Stimulated activated CD4-positive, alpha-beta T cell treated with anti-CD3 and anti-CD28 coated beads, TNF-alpha, amount 100 ng/mL, for 1 hour (primary cell): ENCODE data around the gene WDR43.
"Not testable (repeated sequence)": the region's sequence is repeated elsewhere in the genome, so short reads cannot be mapped to it uniquely, and the experiment has no call there.

Experiments
- DNase-seq, 3 donors: peaks; one replicate each; pipeline ENCODE4 v3.0.0-alpha.2; 2020; ENCODE audit warnings: low read depth in 3 of 3, low spot score in 1 of 3

Gene WDR43

DNA sequence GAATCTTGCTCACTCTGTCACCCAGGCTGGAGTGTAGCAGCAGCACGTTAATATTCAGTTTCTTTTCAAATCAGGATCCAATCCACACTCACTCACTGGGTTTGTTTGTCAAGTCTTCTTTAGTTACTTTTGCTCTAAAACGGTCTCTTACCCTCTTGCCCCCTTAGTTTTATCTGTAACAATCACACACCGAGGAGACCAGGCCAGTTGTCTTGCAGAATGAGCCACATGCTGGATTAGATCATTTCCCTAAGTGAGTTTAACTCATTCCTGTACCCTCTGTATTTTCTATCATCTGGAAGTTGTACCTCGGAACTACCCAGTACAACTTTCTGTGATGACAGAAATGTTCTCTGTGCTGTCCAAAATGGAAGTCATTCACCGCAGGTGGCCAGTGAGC lies 65.9 kb downstream of the WDR43 start:
- DNase-seq = no peak

DNA sequence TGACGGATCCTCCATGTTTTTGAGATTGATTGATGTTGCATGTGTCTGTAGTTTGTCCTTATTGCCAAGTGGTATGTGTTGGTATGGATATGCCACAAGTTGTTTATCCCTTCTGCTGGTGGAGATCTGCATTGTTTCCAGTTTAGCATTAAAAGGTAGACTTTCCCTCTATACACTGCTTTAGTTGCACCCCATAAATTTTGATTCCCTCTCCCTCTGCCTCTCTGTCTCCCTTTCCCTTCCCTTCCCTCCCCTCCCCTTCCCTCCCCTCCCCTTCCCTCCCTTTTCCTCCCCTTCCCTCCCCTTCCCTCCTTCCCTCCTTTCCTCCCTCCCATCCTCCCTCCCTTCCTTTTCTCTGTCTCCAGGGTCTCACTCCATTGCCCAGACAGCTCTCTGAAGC lies 68.0 kb downstream of the WDR43 start:
- DNase-seq = no peak

DNA sequence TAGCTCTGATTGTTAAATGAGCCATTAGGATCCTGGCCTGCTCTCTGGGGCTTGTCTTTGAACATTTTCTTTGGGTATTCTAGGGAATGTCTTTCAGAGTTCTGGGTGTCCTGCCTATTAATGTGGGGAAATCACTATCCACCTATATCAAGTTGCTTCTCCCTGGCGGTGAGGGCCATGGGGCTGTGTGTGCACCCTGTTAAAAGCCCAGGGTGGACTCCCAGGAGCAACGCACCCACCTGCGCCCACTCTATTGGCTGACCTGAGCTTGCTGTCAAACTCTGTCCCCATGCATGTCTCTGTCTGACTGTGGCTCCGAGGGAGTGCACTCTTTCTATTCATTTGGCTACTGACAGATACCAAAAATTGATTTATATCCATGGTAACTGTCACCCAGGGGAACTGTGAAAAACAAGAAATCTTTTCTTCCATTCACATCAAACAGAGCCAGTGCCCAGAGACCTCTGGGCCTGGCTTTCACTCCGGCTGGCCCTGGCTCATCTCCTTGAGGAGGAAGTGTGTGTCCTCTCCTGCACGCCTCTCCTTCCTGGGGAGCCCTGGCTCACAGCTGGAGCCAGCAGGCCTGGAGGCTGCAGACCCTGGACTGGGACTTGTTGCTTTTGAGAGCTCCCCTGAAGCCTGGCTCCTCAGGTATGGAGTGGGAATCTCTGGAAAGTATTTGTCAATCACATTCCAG lies 76.1 kb downstream of the WDR43 start:
- DNase-seq = no peak

GRCh38 chr2:28972778-28973335 lies 78.4 kb downstream of the WDR43 start:
- no peak for DNase-seq

GRCh38 chr2:28974252-28974651 lies 79.8 kb downstream of the WDR43 start:
- DNase-seq = no peak

GRCh38 chr2:28975671-28976070 lies 81.2 kb downstream of the WDR43 start:
- no peak for DNase-seq

GRCh38 chr2:28976584-28976983 lies 82.1 kb downstream of the WDR43 start:
- DNase-seq = no peak

DNA sequence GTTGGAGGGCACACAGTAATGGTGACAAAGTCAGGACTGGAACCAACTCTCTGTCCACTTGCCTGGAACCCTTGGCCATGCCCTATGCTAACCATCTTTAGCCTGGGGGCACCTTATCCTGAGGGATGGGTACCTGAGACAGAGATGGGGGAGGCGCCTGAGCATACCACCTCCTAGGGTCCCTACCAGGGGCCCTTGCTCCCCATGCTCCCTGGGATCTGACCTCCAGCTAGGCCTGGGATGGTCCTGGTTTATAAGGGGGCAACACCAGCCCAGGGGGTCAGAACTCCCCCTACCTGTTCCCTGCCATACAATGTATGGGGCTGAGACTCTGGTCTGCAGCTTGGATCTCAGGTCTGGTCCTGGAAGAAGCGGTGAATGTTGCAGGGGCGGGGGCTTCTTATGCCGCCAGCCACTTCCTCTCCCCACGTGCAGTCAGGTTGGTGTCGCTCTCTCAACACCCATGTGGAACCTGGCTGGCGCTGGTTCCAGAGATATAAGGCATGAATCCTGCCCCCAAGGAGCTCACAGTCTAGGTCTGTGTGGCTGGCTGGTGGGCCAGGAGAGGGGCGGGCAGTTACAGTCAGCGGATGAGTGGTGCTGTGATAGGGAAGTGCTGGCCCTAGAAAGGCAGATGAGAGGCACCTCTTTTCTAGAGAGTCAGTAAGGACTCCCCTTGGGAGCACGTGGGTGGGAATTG lies 82.9 kb downstream of the WDR43 start:
- DNase-seq = no peak

DNA sequence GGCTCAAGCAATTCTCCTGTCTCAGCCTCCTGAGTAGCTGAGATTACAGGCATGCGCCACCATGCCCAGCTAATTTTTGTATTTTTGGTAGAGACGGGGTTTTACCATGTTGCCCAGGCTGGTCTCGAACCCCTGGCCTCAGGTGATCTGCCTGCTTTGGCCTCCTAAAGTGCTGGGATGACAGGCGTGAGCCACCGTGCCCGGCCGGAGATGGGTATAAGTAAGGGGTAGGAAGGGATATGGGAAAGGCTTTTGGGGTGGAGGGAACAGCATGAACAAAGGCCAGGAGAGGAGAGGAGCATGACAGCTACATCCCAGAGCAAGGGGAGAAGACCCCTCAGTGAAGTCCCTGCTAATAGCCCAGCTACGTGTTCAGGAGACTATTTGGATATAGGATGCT lies 83.5 kb downstream of the WDR43 start:
- not testable (repeated sequence) for DNase-seq

DNA sequence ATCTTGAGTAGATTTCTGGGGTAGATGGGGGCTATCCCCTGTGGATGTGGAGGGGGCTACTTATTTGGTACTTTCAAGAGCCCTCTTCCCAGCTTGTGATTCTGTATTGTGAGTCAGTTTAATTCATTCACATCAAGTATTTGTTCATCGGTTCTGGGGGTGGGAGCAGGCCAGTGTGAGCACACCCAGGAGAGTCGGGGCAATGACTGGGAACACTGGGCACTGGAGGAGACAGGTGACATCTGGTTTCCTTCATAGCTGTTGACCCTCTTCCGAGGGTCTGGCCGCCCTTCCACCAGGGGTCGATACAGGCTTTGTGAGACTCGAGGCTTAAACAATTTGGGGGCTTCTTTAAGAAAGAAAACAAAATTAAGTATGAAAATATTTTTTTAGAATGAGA lies 84.1 kb downstream of the WDR43 start:
- DNase-seq = no peak

GRCh38 chr2:28979041-28979440 lies 84.6 kb downstream of the WDR43 start:
- DNase-seq = no peak

GRCh38 chr2:28979576-28980366 lies 85.3 kb downstream of the WDR43 start:
- DNase-seq = no peak

- DNase-seq = no peak
Measured at GRCh38 chr2:28980368-28981015, 86.0 kb downstream of the WDR43 start.

DNA sequence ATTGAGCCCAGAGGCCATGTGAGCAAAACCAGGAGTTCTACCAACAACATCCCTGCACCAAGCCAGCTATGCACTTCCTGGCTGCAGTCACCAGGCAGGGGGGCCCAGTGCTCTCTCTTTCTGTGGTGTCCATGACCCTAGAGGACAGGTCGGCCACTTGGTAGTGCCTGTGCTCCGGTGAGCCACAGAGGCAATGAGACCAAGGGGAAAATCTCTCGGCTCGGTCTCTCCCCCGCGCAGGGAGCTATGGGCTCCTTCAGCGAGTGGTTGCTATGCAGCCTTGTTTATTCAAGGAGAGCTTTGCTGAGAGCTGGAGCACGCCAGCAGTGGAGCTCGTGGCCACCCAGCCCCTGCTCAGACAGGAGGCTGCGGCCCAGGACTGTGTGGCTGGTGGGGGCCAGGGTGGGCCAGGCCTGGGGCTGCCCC lies 86.6 kb downstream of the WDR43 start, which contains the start of gene TOGARAM2:
TOGARAM2 (plus strand) TSS at position 283 of the 426 bp plus-strand sequence. CDS start 13,537 bp downstream, outside the sequence.
- DNase-seq = no peak

DNA sequence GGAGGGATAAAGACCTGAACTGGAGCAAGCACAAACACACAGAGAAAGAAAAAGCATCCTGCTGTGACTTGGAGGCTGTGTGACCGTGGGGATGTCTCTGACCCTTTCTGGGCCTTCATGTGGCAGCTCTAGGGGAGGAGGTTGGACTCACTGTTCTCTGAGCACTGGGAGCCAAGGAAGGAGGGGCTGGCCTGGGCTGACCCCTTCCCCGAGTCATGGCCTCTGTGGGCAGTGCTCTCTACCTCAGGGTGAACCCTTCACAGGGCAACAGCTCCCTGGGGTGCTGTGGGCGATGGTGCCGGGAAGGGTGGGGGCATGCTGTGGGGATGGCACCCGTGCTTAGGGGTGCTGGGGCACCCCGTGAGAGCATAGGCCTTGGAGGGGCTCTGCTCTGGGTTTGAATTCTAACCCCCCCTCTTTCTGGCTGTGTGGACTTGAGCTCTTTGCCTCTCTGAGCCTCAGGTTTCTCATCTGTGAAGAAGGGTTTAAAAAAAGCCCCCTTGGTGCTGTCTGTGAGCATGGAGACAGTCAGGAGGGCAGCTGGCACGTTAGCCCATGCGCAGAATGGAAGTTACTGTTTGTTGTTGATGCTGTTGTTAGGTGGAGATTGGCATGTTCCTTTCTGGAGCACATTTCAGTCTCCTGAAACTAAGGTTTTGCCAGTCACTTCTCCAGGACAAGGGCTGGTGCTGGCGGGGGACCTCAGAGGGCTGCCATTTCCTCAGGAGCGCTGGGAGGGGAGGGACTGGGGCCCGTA lies 87.3 kb downstream of the WDR43 start:
- no peak for DNase-seq

- DNase-seq = no peak
Measured at GRCh38 chr2:28982381-28982950, 88.0 kb downstream of the WDR43 start.

DNA sequence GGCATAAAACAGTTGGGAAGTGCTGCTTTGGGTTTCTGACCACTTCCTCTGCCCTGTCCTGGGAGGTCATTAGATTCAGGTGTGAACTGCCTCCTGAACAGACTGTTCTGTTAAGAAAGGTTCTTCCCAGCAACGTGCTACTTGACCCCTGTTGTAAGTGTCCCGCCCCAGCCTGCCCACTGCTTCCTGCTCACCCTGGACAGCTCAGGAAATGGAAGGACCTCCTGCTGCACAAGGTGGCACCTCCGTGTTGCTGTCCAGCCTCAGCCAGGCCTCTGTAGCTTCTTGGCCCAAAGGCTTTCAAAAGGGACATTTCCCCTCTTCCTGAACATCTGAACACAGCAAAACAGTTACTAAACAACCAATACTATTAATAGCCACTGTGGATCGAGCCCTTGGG lies 92.0 kb downstream of the WDR43 start:
- no peak for DNase-seq

DNA sequence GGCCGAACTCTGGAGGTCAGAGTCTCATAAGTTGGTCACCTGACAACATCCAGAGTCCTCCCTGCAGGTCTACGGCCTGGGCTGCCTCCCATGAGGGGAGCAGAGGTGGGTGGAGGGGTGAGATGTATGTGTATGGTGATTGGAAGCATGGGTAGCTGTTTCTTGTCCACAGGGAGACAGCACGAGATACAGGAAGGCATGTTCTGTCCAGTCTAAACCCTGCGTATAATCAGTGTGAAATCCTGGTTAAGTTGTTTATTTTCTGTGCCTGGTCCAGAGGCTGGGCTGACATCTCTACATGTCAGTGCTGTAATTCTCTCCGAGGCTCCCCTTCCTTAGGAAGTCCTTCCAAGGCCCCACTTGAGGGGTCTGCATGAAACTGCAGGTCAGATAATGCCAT lies 95.5 kb downstream of the WDR43 start:
- DNase-seq = no peak

DNA sequence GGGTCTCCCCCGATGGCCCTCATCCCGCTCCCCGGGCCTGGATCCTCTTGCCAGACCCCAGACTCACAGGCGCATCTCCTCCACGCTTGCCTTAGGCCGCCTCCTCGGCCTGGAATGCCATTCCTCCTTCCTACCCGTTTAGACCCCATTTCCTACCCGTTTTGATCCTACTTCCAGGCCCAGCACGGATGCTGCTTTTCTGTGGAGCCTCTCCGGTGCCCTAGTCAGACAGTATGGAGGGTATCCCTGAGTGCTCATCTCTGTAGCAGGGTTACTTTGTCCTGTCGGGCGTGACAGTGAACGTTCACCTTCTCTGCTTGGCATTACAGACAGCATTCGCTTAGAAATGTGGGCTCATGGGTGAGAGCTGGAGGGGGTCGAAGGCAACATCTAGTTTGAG lies 96.0 kb downstream of the WDR43 start:
- no peak for DNase-seq

- DNase-seq = no peak
Measured at GRCh38 chr2:28991021-28991420, 96.6 kb downstream of the WDR43 start.
